ENCODE data around the gene BORCS5. TPM values are rescaled to one million over a fixed set of nuclear protein-coding genes. Genes with fewer than 3 reads are reported as not detected.

BORCS5 gene
- total RNA-seq, 2 experiments from 2014 or later = 10.4 to 22.9 TPM

GRCh38 chr12:12454315-12454714 lies 97.4 kb downstream of the BORCS5 start:
- Histone ChIP-seq H3K9me3 (ENCODE audit: low read length) (no peaks in the 10 kb centered on the region), H4K20me1 (ENCODE audit: insufficient read depth, low read length) (no peaks in the 10 kb centered on the region), H3K27ac (ENCODE audit: low read depth, low read length, poor library complexity, severe bottlenecking) (no peak overlapping the region), H3K4me3 (ENCODE audit: low read depth, low read length, poor library complexity, severe bottlenecking) (no peak overlapping the region), H3K4me1 (ENCODE audit: insufficient read depth, low read length, poor library complexity, severe bottlenecking) (no peaks in the 10 kb centered on the region), H2AFZ (ENCODE audit: low read length) (no peak overlapping the region), H3K79me2 (ENCODE audit: insufficient read depth, low read depth, low read length) (no peaks in the 10 kb centered on the region), H3K36me3 (ENCODE audit: insufficient read depth, low read length) (no peaks in the 10 kb centered on the region), H3K4me2 (ENCODE audit: low read length) (no peak overlapping the region), H3K9me2 (ENCODE audit: insufficient read depth, low read length) (no peaks in the 10 kb centered on the region)
- DNase-seq (ENCODE audit: low spot score) = no peak
- ChIA-PET POLR2A (interaction anchor here (1.0 to 2.1 kb wide), 3 partner anchors 11 to 20 kb away, joined by 3 to 6 read pairs (median 3); no protein-coding TSS in a partner anchor), CTCF (ENCODE audit: unreplicated experiment) (no interaction called here)
- BruUV-seq (replicated peaks) = no TSS peak
- TF ChIP-seq, protein P1, sequence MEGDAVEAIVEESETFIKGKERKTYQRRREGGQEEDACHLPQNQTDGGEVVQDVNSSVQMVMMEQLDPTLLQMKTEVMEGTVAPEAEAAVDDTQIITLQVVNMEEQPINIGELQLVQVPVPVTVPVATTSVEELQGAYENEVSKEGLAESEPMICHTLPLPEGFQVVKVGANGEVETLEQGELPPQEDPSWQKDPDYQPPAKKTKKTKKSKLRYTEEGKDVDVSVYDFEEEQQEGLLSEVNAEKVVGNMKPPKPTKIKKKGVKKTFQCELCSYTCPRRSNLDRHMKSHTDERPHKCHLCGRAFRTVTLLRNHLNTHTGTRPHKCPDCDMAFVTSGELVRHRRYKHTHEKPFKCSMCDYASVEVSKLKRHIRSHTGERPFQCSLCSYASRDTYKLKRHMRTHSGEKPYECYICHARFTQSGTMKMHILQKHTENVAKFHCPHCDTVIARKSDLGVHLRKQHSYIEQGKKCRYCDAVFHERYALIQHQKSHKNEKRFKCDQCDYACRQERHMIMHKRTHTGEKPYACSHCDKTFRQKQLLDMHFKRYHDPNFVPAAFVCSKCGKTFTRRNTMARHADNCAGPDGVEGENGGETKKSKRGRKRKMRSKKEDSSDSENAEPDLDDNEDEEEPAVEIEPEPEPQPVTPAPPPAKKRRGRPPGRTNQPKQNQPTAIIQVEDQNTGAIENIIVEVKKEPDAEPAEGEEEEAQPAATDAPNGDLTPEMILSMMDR (conservative IDR thresholded peaks at IDR 0.05; ENCODE audit: low read length) = no peak
- TF ChIP-seq EZH2phosphoT487 (IDR thresholded peaks at IDR 0.05; ENCODE audit: borderline replicate concordance, low read depth, low read length) = no peak
- intact Hi-C loops (cut with micrococcal nuclease; ENCODE audit: unreplicated experiment) = no loop called here

DNA sequence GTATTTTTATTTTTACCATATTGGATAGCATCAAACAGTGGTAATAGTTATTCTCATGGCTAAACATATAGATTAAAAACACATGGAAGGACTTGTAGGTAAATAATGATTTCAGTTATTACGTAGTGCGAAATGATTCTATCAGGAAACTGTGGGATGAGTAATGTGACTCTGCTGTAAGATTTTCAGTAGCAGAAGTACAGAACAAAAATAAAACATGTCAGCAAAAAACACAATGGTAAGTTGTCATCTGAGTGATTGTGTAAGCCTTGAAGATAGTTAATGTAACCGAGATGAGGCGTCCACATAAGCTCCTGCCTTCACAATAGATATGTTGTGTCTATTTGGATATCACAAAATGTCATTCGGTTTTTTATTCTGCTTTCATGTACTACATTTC lies 99.8 kb downstream of the BORCS5 start:
- H3K79me2 ChIP-seq (ENCODE audit: insufficient read depth, low read depth, low read length) = no peaks in the 10 kb centered on the region
- H3K4me3 ChIP-seq (ENCODE audit: low read depth, low read length, poor library complexity, severe bottlenecking) = no peak overlapping the region
- no peaks in the 10 kb centered on the region for H3K9me2 ChIP-seq (ENCODE audit: insufficient read depth, low read length)
- H3K36me3 ChIP-seq (ENCODE audit: insufficient read depth, low read length) = no peaks in the 10 kb centered on the region
- ChIA-PET CTCF (ENCODE audit: unreplicated experiment) (interaction anchor here (0.9 kb wide), 1 partner anchor 19 kb away, joined by 3 read pairs; no protein-coding TSS in a partner anchor), POLR2A (interaction anchor here (0.6 kb wide), 1 partner anchor 362 kb away, joined by 3 read pairs; no protein-coding TSS in a partner anchor)
- no peaks in the 10 kb centered on the region for H3K4me1 ChIP-seq (ENCODE audit: insufficient read depth, low read length, poor library complexity, severe bottlenecking)
- BruUV-seq (replicated peaks) = no TSS peak
- no peak overlapping the region for H3K4me2 ChIP-seq (ENCODE audit: low read length)
- H4K20me1 ChIP-seq (ENCODE audit: insufficient read depth, low read length) = no peaks in the 10 kb centered on the region
- TF ChIP-seq, protein P1 (conservative IDR thresholded peaks at IDR 0.05; ENCODE audit: low read length) = no peak
- no peak for TF ChIP-seq EZH2phosphoT487 (IDR thresholded peaks at IDR 0.05; ENCODE audit: borderline replicate concordance, low read depth, low read length)
- intact Hi-C loops (cut with micrococcal nuclease; ENCODE audit: unreplicated experiment) = no loop called here
- no peaks in the 10 kb centered on the region for H3K9me3 ChIP-seq (ENCODE audit: low read length)
- no peak overlapping the region for H3K27ac ChIP-seq (ENCODE audit: low read depth, low read length, poor library complexity, severe bottlenecking)
- DNase-seq (ENCODE audit: low spot score) = no peak
- no peak overlapping the region for H2AFZ ChIP-seq (ENCODE audit: low read length)
